AG09309 (cell line): Measurements from ENCODE around the gene MAP3K14.

Experiments used
- DNase-seq: peaks from one replicate; pipeline ENCODE4 v3.0.0-alpha.2; 2010; ENCODE audit warnings: low read depth
- H3K4me3 ChIP-seq: 2 replicates; pipeline ENCODE4 v1.5.1; 2011; ENCODE audit warnings: mild to moderate bottlenecking, low read depth, low read length, moderate library complexity; ENCODE audit not compliant: control insufficient read depth
- TF ChIP-seq, protein P1 (sequence below): IDR thresholded peaks from 2 replicates; pipeline ENCODE4 v1.5.1; 2011; ENCODE audit warnings: mild to moderate bottlenecking, low read depth, low read length, inconsistent platforms; ENCODE audit not compliant: insufficient read depth, control insufficient read depth; ENCODE audit errors: missing control alignments

MAP3K14 gene

GRCh38 chr17:45265821-45266220, 51.0 kb downstream of the MAP3K14 start:
- DNase-seq: peak; percentile 69
- TF ChIP-seq, protein P1, sequence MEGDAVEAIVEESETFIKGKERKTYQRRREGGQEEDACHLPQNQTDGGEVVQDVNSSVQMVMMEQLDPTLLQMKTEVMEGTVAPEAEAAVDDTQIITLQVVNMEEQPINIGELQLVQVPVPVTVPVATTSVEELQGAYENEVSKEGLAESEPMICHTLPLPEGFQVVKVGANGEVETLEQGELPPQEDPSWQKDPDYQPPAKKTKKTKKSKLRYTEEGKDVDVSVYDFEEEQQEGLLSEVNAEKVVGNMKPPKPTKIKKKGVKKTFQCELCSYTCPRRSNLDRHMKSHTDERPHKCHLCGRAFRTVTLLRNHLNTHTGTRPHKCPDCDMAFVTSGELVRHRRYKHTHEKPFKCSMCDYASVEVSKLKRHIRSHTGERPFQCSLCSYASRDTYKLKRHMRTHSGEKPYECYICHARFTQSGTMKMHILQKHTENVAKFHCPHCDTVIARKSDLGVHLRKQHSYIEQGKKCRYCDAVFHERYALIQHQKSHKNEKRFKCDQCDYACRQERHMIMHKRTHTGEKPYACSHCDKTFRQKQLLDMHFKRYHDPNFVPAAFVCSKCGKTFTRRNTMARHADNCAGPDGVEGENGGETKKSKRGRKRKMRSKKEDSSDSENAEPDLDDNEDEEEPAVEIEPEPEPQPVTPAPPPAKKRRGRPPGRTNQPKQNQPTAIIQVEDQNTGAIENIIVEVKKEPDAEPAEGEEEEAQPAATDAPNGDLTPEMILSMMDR: no peak

DNA sequence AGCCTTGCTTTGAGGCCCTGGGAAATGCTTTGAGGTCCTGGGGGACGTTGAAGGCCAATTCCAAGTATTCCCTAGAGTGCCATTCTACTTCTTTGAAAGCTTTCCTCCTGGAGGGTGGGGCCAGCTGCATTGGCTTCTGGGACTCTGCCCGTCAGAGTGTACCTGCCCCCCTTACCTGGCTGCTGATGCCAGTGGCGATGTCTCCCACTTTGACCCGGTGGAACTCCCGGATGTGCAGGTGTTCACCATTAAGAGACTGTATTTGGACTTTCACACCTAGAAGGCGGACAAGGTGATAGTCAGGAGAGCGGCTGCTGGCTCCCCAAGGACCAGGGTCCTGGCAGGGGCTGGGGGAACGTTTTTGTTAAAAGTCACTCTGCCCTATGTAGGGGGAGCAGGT, 51.8 kb downstream of the MAP3K14 start:
- TF ChIP-seq, protein P1: no peak
- H3K4me3 ChIP-seq: no peak overlapping the region
- DNase-seq: no peak

More at GRCh38 chr17:45265821-45266220, 51.0 kb downstream of the MAP3K14 start:
- no peak overlapping the region for H3K4me3 ChIP-seq

GRCh38 chr17:45264430-45264829, 52.4 kb downstream of the MAP3K14 start:
- no peak for DNase-seq
- H3K4me3 ChIP-seq: no peak overlapping the region
- TF ChIP-seq, protein P1: no peak

- DNase-seq: no peak
- TF ChIP-seq, protein P1: no peak
- no peak overlapping the region for H3K4me3 ChIP-seq
These were observed 53.4 kb downstream of the MAP3K14 start for GRCh38 chr17:45263477-45263860.

DNA sequence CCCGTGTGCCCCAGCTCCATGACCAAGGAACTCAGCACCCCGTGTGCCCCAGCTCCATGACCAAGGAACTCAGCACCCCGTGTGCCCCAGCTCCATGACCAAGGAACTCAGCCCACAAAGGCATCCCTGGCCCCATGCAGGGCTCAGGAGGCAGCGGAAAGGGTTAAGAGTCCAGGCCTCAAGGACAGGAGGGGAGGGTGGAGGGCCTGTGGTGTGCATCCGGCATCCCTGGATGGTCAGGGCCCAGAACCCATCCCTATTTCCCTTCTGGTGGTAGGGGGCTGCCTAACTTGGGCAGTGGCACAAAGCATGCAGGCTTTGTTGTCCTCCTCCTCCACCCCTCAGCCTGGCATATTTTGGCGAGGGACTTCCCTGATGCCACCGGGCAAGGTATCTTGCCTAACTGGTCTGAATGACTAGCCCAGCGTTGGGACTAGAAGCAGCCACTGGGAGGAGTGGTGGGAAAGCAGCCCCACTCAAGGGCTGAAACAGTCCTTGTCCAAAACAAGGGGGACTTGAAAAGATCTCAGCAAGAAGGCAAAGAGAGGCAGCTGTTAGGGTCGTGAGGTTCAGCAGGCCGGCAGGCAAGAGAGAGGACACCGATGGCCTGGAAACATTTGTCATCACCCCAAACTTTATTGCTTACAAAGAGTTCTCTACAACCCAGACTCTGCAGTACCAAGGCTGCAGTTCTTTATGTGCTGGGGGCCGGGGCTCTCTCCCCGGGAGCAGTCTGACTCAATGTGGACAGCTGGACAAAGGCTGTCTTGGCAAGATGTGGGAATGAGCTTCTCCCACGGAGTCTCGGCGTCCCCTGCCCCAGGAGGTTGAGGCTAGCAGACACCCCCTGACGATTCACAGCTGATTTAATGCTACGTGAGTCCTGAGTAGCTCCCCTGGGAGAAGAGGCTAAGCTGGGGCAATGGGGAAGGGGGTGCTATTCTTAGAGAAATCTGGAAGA, 54.0 kb downstream of the MAP3K14 start:
- DNase-seq: no peak
- TF ChIP-seq, protein P1: no peak
- no peak overlapping the region for H3K4me3 ChIP-seq

- no peak within 1 kb of the TSS for H3K4me3 ChIP-seq
- DNase-seq: no peak
- TF ChIP-seq, protein P1: no peak
These were observed 55.0 kb downstream of the MAP3K14 start, which contains the start of gene SPATA32 for GRCh38 chr17:45261577-45262515. Gene SPATA32 (minus strand): TSS chr17:45262094. CDS start chr17:45262016, 78 bp downstream.
